Ovary (tissue), 9 donors: ENCODE data around the gene EPB41L2. TPM values are rescaled to one million over a fixed set of nuclear protein-coding genes. Genes with fewer than 3 reads are reported as not detected.

Source experiments
- DNase-seq, 5 donors: peaks; one replicate each; pipeline ENCODE4 v3.0.0-alpha.2; 2019 to 2020
- H3K27ac ChIP-seq, 2 donors: fragments of 200-600 bp; one replicate each; pipeline versions ENCODE4 v1.5.1 to v1.8.0; 2019 to 2022
- H3K27me3 ChIP-seq: fragments of 200-600 bp; one replicate; pipeline ENCODE4 v1.8.0; 2022
- H3K36me3 ChIP-seq: fragments of 200-600 bp; sonication (generic); one replicate; pipeline ENCODE4 v1.5.1; 2019
- H3K4me1 ChIP-seq: one replicate; pipeline ENCODE4 v1.8.1; 2013; ENCODE audit warnings: mild to moderate bottlenecking, moderate library complexity; ENCODE audit not compliant: insufficient read depth
- H3K4me3 ChIP-seq: fragments of 200-600 bp; sonication (generic); one replicate; pipeline ENCODE4 v1.5.1; 2017
- H3K9me3 ChIP-seq, 2 donors: fragments of 200-600 bp in 1 of 2; sonication (generic) in 1 of 2; one replicate each; pipeline versions ENCODE4 v1.5.1 to v1.8.1; 2013 to 2019; ENCODE audit warnings: mild to moderate bottlenecking in 1 of 2, moderate library complexity in 1 of 2
- EP300 ChIP-seq: sonication (generic); formaldehyde crosslinking; IDR thresholded peaks from one replicate; pipeline ENCODE4 v1.6.1; 2017; ENCODE audit warnings: antibody characterized with exemption
- POLR2A ChIP-seq: fragments of 450-650 bp; IDR thresholded peaks from one replicate; pipeline ENCODE4 v1.6.1; 2017; ENCODE audit warnings: antibody characterized with exemption, mild to moderate bottlenecking, moderate library complexity
- WGBS, 3 donors: extraction: QIAGEN DNeasy Blood & Tissue Kit in 1 of 3; methylation state at CpG; one replicate each; pipeline versions ENCODE4 v1.1.5 to v1.1.7; 2013 to 2017; 5-methylcytosine and 5-hydroxymethylcytosine counted together
- intact Hi-C, 4 donors: fragments of 100-400 bp; cut with DNase I; formaldehyde crosslinking; loops; one replicate each; pipeline versions ENCODE4 v1.11.0 to v1.15.1; 2022 to 2023
- polyA plus RNA-seq, 2 donors: library from polyadenylated mRNA; stranded (reverse); fragments of 200-250 nt in 1 of 2; fragments of 350-450 nt in 1 of 2; fragmentation: Illumina TruSeq in 1 of 2; extraction: RNeasy Lipid Tissue Mini Kit (QIAGEN cat#74804) in 1 of 2; gene quantifications; one replicate each; pipeline ENCODE4 v1.2.3, GENCODE V29; 2013 to 2014
- total RNA-seq, 7 donors: library from RNA; depleted of rRNA in 2 of 7; stranded (reverse); fragments of >200 nt in 2 of 7; fragmentation: NEBNext Ultra II Directional in 3 of 7; extraction: Animal tissue kit (Norgen Biotek cat#: 25700) in 3 of 7; gene quantifications; one replicate each; pipeline versions ENCODE4 v1.1.0 to v1.2.4, GENCODE V29; 2016 to 2023
- TF ChIP-seq, protein P1 (sequence below), 3 donors: fragments of 450-650 bp in 2 of 3; fragments of 200-600 bp in 1 of 3; IDR thresholded peaks; one replicate each; pipeline versions ENCODE4 v1.5.1 to v1.8.0; 2016 to 2022; ENCODE audit warnings: antibody characterized with exemption in 3 of 3, mild to moderate bottlenecking in 1 of 3
- donor health status: DM: no; HTN: no; CAD: no; lungs with moderate emphysema.
- donor health status: DM: no; HTN: no; CAD: no.
- donor health status: Bipolar disorder and iron deficiency.
- donor health status: DM: yes; HTN: yes; CAD: no.
- donor health status: DM: no; HTN: no; CAD: no.
- donor health status: DM: yes; HTN: yes; CAD: no.

EPB41L2 gene
- total and polyA plus RNA-seq, 9 donors: 49.8 to 294 (median 204) TPM

DNA sequence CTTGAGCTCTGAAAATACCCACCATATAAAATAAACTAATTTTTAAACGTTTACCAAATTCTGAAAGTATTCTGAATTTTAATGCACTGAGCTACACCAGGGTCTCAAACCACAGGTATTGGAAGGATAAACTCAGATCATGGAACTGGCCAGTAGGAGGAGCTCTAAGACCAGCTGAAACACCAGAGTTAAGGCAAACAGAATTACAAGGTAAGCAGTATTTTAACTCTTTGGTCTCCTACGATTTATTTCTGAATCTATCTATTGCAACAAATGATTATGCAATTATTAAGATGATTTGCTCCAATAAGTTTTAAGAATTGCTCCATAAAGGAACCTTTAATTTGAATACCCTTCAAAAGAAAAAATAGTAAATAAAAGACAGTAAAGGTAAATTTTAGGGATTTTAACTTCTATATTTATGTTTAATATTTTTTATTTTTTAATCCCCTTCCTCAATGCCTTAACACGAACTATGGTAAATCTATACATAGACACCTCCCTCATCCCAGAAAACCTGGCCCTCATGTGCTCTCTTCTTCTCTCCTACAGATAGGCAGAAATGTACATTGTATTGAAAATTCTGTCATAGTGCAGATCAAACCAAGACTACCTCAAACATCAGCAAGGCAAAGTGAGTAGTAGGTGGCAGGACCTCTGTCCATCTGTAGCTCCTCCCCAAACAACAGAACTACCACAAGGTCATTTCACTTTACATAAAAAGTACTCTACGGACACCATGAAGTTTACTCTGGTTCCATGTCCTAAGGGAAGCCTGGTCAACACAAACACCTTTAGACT is 177.5 kb downstream of the EPB41L2 start:
- TF ChIP-seq EP300: no peak
- TF ChIP-seq, protein P1, sequence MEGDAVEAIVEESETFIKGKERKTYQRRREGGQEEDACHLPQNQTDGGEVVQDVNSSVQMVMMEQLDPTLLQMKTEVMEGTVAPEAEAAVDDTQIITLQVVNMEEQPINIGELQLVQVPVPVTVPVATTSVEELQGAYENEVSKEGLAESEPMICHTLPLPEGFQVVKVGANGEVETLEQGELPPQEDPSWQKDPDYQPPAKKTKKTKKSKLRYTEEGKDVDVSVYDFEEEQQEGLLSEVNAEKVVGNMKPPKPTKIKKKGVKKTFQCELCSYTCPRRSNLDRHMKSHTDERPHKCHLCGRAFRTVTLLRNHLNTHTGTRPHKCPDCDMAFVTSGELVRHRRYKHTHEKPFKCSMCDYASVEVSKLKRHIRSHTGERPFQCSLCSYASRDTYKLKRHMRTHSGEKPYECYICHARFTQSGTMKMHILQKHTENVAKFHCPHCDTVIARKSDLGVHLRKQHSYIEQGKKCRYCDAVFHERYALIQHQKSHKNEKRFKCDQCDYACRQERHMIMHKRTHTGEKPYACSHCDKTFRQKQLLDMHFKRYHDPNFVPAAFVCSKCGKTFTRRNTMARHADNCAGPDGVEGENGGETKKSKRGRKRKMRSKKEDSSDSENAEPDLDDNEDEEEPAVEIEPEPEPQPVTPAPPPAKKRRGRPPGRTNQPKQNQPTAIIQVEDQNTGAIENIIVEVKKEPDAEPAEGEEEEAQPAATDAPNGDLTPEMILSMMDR (IDR thresholded peaks at IDR 0.05): peak; percentile 68 to 94 (median 90)
- Histone ChIP-seq H3K36me3 (no peaks in the 10 kb centered on the region), H3K27ac (no peak overlapping the region), H3K9me3 (no peaks in the 10 kb centered on the region), H3K27me3 (no peaks in the 10 kb centered on the region), H3K4me3 (no peak overlapping the region), H3K4me1 (no peaks in the 10 kb centered on the region)
- peak in 4 of 5 donors; percentile 53 to 82 (median 66) for DNase-seq
- 25 to 30% (median 27%) methylated on average over 4 of the region's 4 CpGs for WGBS, 3 donors
- intact Hi-C loops: loop anchor here (2.0 to 10.0 kb wide), 6 partner anchors 179 to 279 kb away; partner anchors contain the start of gene EPB41L2 (in 1 of the 4)

DNA sequence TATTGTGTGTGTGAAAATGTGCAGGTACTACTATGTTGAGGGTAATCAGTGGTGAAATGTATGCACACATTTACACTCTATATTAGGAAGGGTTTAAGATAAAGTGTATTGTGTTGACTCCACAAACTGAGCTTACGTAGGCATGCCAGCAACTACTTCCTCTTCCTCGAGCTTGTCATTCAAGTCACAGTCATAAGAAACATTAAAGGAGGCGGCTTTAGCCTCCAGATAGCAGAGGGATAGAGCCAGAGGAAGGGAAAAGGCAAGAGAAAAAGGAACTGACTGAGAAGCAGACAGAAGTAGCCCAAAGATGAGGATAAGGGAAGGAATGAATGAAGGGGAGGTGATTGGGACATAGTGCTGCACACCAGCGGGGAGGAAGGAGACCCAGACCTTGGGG is 180.7 kb downstream of the EPB41L2 start:
- no peak overlapping the region for H3K4me3 ChIP-seq
- TF ChIP-seq POLR2A (no peak), EP300 (no peak)
- TF ChIP-seq, protein P1 (IDR thresholded peaks at IDR 0.05): no peak
- WGBS, 3 donors: 80 to 88% (median 85%) methylated on average over 4 of the region's 4 CpGs
- H3K9me3 ChIP-seq: no peaks in the 10 kb centered on the region
- no peaks in the 10 kb centered on the region for H3K4me1 ChIP-seq
- no peak for DNase-seq
- H3K36me3 ChIP-seq: no peaks in the 10 kb centered on the region
- no peaks in the 10 kb centered on the region for H3K27me3 ChIP-seq
- H3K27ac ChIP-seq: no peak overlapping the region
- intact Hi-C loops: loop anchor here in 1 of 4 donors (10.0 kb wide), 3 partner anchors 182 to 282 kb away; partner anchors contain the start of gene EPB41L2

DNA sequence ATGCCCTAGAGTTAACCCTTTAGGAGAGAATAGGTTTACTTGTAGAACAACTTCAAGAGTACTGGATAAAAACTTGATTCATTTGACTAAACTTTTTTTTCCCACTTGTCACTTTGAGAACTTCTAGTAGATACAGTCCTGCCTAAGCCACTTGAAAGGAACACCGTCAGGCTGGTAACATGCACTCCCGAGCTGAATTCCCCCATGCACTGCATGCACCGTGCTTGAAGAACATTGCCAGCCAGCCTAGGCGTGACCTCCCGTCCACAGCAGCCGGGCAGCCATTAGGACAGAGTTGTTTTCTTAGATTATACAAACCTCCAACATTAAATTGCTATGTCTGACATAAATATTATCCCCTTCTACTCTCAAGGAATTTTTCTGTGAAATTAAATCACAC is 183.2 kb downstream of the EPB41L2 start:
- Histone ChIP-seq H3K4me1 (no peaks in the 10 kb centered on the region), H3K4me3 (no peak overlapping the region), H3K36me3 (no peaks in the 10 kb centered on the region), H3K9me3 (no peaks in the 10 kb centered on the region), H3K27ac (no peak overlapping the region), H3K27me3 (no peaks in the 10 kb centered on the region)
- no peak for TF ChIP-seq EP300
- no peak for TF ChIP-seq POLR2A
- TF ChIP-seq, protein P1 (IDR thresholded peaks at IDR 0.05): no peak
- 91 to 94% (median 92%) methylated on average over 6 of the region's 6 CpGs for whole genome bisulfite sequencing, 3 donors
- DNase-seq: no peak
- intact Hi-C loops: loop anchor here in 2 of 4 donors (10.0 kb wide), 4 partner anchors 185 to 555 kb away; partner anchors contain the start of gene EPB41L2 (in 1 of the 2)

DNA sequence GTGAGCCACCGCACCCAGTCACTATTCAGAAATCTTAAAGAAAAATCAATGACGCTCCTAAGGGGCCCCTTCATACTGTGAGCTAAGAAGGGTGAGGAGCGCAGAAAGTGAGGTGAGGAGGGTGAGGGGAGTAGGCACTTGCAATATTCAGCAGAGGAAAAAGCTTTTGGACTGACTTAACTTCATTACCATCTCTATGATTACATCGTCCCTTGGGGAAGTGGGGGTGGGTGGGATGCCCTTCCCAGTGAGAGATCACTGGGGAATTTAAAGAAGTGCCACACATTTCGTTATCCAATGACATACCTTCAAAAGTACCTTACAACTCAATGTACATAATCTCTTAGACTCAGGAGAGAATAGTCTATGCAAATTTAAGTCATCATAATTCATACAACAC is 189.3 kb downstream of the EPB41L2 start:
- H3K4me3 ChIP-seq: no peak overlapping the region
- intact Hi-C loops: loop anchor here in 2 of 4 donors (5.0 to 10.0 kb wide), 2 partner anchors 549 to 551 kb away; no protein-coding TSS in a partner anchor
- TF ChIP-seq, protein P1 (IDR thresholded peaks at IDR 0.05): no peak
- TF ChIP-seq POLR2A: no peak
- no peak for TF ChIP-seq EP300

More for the DNA sequence above, 189.3 kb downstream of the EPB41L2 start:
- H3K36me3 ChIP-seq: no peaks in the 10 kb centered on the region
- DNase-seq: no peak
- H3K9me3 ChIP-seq: no peaks in the 10 kb centered on the region
- WGBS, 3 donors: 95 to 98% (median 96%) methylated on average over 5 of the region's 5 CpGs
- no peak overlapping the region for H3K27ac ChIP-seq
- H3K4me1 ChIP-seq: peaks cover 2% of the 10 kb centered on the region
- no peaks in the 10 kb centered on the region for H3K27me3 ChIP-seq
